Liver (tissue), 9 donors: ENCODE data around the gene SCART1. TPM values are rescaled to one million over a fixed set of nuclear protein-coding genes. Genes with fewer than 3 reads are reported as not detected.
"Not testable (repeated sequence)": the region's sequence is repeated elsewhere in the genome, so short reads cannot be mapped to it uniquely, and the experiment has no call there.

ENCODE experiments used
- DNase-seq: peaks from one replicate; pipeline ENCODE4 v3.0.0-alpha.2; 2017; ENCODE audit warnings: low spot score
- H3K27ac ChIP-seq, 2 donors: one replicate each; pipeline ENCODE4 v1.7.0; 2013; ENCODE audit warnings: inconsistent platforms in 2 of 2, low read length in 2 of 2, control low read depth in 1 of 2, low read depth in 1 of 2, mild to moderate bottlenecking in 1 of 2
- H3K27me3 ChIP-seq, 4 donors: one replicate each; pipeline versions ENCODE4 v1.6.1 to v1.7.0; 2013; ENCODE audit warnings: low read length in 3 of 4, inconsistent platforms in 1 of 4, mild to moderate bottlenecking in 1 of 4, moderate library complexity in 1 of 4; ENCODE audit not compliant: control insufficient read depth in 4 of 4, insufficient read depth in 4 of 4
- H3K36me3 ChIP-seq, 4 donors: one replicate each; pipeline versions ENCODE4 v1.6.1 to v1.7.0; 2013; ENCODE audit warnings: low read length in 3 of 4, mild to moderate bottlenecking in 3 of 4, low read depth in 1 of 4, moderate library complexity in 1 of 4; ENCODE audit not compliant: control insufficient read depth in 4 of 4, insufficient read depth in 3 of 4
- H3K4me1 ChIP-seq, 4 donors: one replicate each; pipeline versions ENCODE4 v1.6.1 to v1.7.0; 2013; ENCODE audit warnings: low read length in 3 of 4, mild to moderate bottlenecking in 3 of 4, moderate library complexity in 1 of 4; ENCODE audit not compliant: control insufficient read depth in 4 of 4, insufficient read depth in 4 of 4
- H3K4me3 ChIP-seq, 3 donors: one replicate each; pipeline versions ENCODE4 v1.6.1 to v1.7.0; 2013; ENCODE audit warnings: low read length in 3 of 3, control low read depth in 1 of 3, low read depth in 1 of 3, mild to moderate bottlenecking in 1 of 3
- H3K9ac ChIP-seq, 2 donors: one replicate each; pipeline ENCODE4 v1.7.0; 2013; ENCODE audit warnings: low read length in 2 of 2, mild to moderate bottlenecking in 2 of 2, moderate library complexity in 2 of 2, control low read depth in 1 of 2, low read depth in 1 of 2
- H3K9me3 ChIP-seq, 4 donors: one replicate each; pipeline versions ENCODE4 v1.6.1 to v1.7.0; 2013; ENCODE audit warnings: low read length in 3 of 4; ENCODE audit not compliant: control insufficient read depth in 4 of 4
- CTCF ChIP-seq: fragments of 150-350 bp; IDR thresholded peaks from 2 replicates; pipeline ENCODE4 v1.5.1; 2017; ENCODE audit warnings: improper control_type of control experiment, low read depth, low read length; ENCODE audit not compliant: missing input control
- EGR1 ChIP-seq, 2 donors: IDR thresholded peaks; 2 replicates each; pipeline ENCODE4 v1.6.1; 2016 to 2018; ENCODE audit warnings: antibody characterized with exemption in 2 of 2, low read depth in 2 of 2
- FOXA1 ChIP-seq: IDR thresholded peaks from 2 replicates; pipeline ENCODE4 v1.6.1; 2016; ENCODE audit warnings: antibody characterized with exemption
- FOXA2 ChIP-seq: IDR thresholded peaks from 2 replicates; pipeline ENCODE4 v1.6.1; 2016; ENCODE audit warnings: antibody characterized with exemption
- HNF4A ChIP-seq, 2 donors: conservative IDR thresholded peaks; 2 replicates each; pipeline ENCODE4 v1.6.1; 2016; ENCODE audit warnings: antibody characterized with exemption in 2 of 2, mild to moderate bottlenecking in 2 of 2
- HNF4G ChIP-seq: IDR thresholded peaks from 2 replicates; pipeline ENCODE4 v1.6.1; 2016; ENCODE audit warnings: antibody characterized with exemption
- MAX ChIP-seq: IDR thresholded peaks from 2 replicates; pipeline ENCODE4 v1.6.1; 2016; ENCODE audit warnings: antibody characterized with exemption
- NR2F2 ChIP-seq: IDR thresholded peaks from 2 replicates; pipeline ENCODE4 v1.6.1; 2016; ENCODE audit warnings: antibody characterized with exemption
- RAD21 ChIP-seq, 2 donors: IDR thresholded peaks; 2 replicates each; pipeline ENCODE4 v1.6.1; 2016; ENCODE audit warnings: antibody characterized with exemption in 2 of 2, mild to moderate bottlenecking in 2 of 2
- REST ChIP-seq: IDR thresholded peaks from 2 replicates; pipeline ENCODE4 v1.6.1; 2016; ENCODE audit warnings: antibody characterized with exemption, mild to moderate bottlenecking
- RXRA ChIP-seq, 2 donors: IDR thresholded peaks; 2 replicates each; pipeline ENCODE4 v1.6.1; 2017 to 2018; ENCODE audit warnings: antibody characterized with exemption in 2 of 2, mild to moderate bottlenecking in 1 of 2
- TAF1 ChIP-seq: conservative IDR thresholded peaks from 2 replicates; pipeline ENCODE4 v1.6.1; 2016; ENCODE audit warnings: antibody characterized with exemption, mild to moderate bottlenecking
- YY1 ChIP-seq: IDR thresholded peaks from 2 replicates; pipeline ENCODE4 v1.6.1; 2016; ENCODE audit warnings: antibody characterized with exemption, mild to moderate bottlenecking
- ZBTB33 ChIP-seq: IDR thresholded peaks from 2 replicates; pipeline ENCODE4 v1.6.1; 2016; ENCODE audit warnings: antibody characterized with exemption
- WGBS: extraction: QIAGEN DNeasy Blood & Tissue Kit; methylation state at CpG from one replicate; pipeline ENCODE4 v1.1.7; 2013; 5-methylcytosine and 5-hydroxymethylcytosine counted together
- polyA plus RNA-seq, 2 donors: library from polyadenylated mRNA; stranded (reverse) in 1 of 2; unstranded in 1 of 2; fragments of 200-250 nt in 1 of 2; fragments of >200 nt in 1 of 2; fragmentation: Nextera tagmentation in 1 of 2; extraction: Ambion mirVana in 1 of 2; gene quantifications; one replicate each; pipeline versions ENCODE4 v1.2.1 to v1.2.3, GENCODE V29; 2013 to 2015
- total RNA-seq, 2 donors: library from RNA; depleted of rRNA; stranded (reverse); fragments of >200 nt; gene quantifications; one replicate each; pipeline ENCODE4 v1.2.3, GENCODE V29; 2014
- donor health status: healthy.
- donor health status: healthy.
- donor health status: healthy.
- donor health status: healthy.
- donor health status: healthy.

The SCART1 gene
- total and polyA plus RNA-seq, 4 donors: 0.32 to 1.1 (median 0.68) TPM

- H3K36me3 ChIP-seq: no peaks in the 10 kb centered on the region
- no peak for TF ChIP-seq MAX
- no peak for TF ChIP-seq REST
- TF ChIP-seq HNF4A (conservative IDR thresholded peaks at IDR 0.05): no peak
- peaks cover 0 to 2% (median 0%) of the 10 kb centered on the region in 4 donors for H3K9me3 ChIP-seq
- 94% methylated on average over 7 of the region's 7 CpGs for WGBS
- H3K4me3 ChIP-seq: no peak overlapping the region
- no peaks in the 10 kb centered on the region for H3K27me3 ChIP-seq
- H3K9ac ChIP-seq: no peak overlapping the region
- no peak for DNase-seq
- peaks cover 0 to 7% (median 0%) of the 10 kb centered on the region in 4 donors for H3K4me1 ChIP-seq
- no peak overlapping the region for H3K27ac ChIP-seq
These were observed 13.0 kb downstream of the SCART1 start for GRCh38 chr10:133466683-133467275.

- no peaks in the 10 kb centered on the region for H3K27me3 ChIP-seq
- peak; percentile 30 for DNase-seq
- H3K36me3 ChIP-seq: no peaks in the 10 kb centered on the region
- no peak overlapping the region for H3K27ac ChIP-seq
- peaks cover 0 to 7% (median 0%) of the 10 kb centered on the region in 4 donors for H3K4me1 ChIP-seq
- 94% methylated on average over 17 of the region's 17 CpGs for WGBS
- no peak for TF ChIP-seq FOXA2
- no peak for TF ChIP-seq HNF4A (conservative IDR thresholded peaks at IDR 0.05)
- no peak for TF ChIP-seq CTCF
- TF ChIP-seq TAF1: no peak
- TF ChIP-seq MAX: no peak
- no peak for TF ChIP-seq EGR1 (IDR thresholded peaks at IDR 0.05; ENCODE audit: low read depth in 2 of 2)
- no peak for TF ChIP-seq RXRA (IDR thresholded peaks at IDR 0.05)
- no peak for TF ChIP-seq ZBTB33
- no peak for TF ChIP-seq RAD21 (IDR thresholded peaks at IDR 0.05)
- no peak for TF ChIP-seq REST
- no peak for TF ChIP-seq YY1
- no peak for TF ChIP-seq NR2F2
- TF ChIP-seq FOXA1: no peak
- TF ChIP-seq HNF4G: no peak
- no peak overlapping the region for H3K4me3 ChIP-seq
- H3K9ac ChIP-seq: no peak overlapping the region
- H3K9me3 ChIP-seq: peaks cover 0 to 2% (median 0%) of the 10 kb centered on the region in 4 donors
These were observed 13.7 kb downstream of the SCART1 start for GRCh38 chr10:133467286-133467911.

GRCh38 chr10:133469205-133469604, 15.5 kb downstream of the SCART1 start:
- WGBS: 91% methylated on average over 3 of the region's 3 CpGs

More at GRCh38 chr10:133469205-133469604, 15.5 kb downstream of the SCART1 start:
- not testable (repeated sequence) for DNase-seq, H3K27ac ChIP-seq, H3K9ac ChIP-seq, H3K9me3 ChIP-seq, H3K4me3 ChIP-seq, H3K4me1 ChIP-seq, H3K27me3 ChIP-seq, H3K36me3 ChIP-seq
